Common myeloid progenitor, CD34-positive (primary cell): ENCODE results near the gene TBC1D8.

Experiments
- CTCF ChIA-PET: fragments of 350-600 bp; sonication (Branson Sonifier 250); formaldehyde crosslinking; loops from one replicate; lab custom pipeline; 2021; ENCODE audit warnings: antibody characterized with exemption; lab: Charles Lee
- POLR2A ChIA-PET: fragments of 350-600 bp; sonication (Branson Sonifier 250); formaldehyde crosslinking; loops from one replicate; lab custom pipeline; 2021; ENCODE audit warnings: antibody characterized with exemption; lab: Charles Lee
- DNase-seq, 3 donors: peaks; one replicate each; pipeline versions ENCODE4 v3.0.0 to v3.0.0-alpha.2; 2013
- H3K27ac ChIP-seq, 2 experiments: 1 replicate in 1 of 2; 2 replicates in 1 of 2; pipeline ENCODE4 v1.7.0; 2013; ENCODE audit warnings: inconsistent platforms in 2 of 2, low read length in 2 of 2, mild to moderate bottlenecking in 2 of 2, low read depth in 1 of 2, moderate library complexity in 1 of 2; ENCODE audit not compliant: severe bottlenecking in 2 of 2, insufficient read depth in 1 of 2, poor library complexity in 1 of 2
- H3K27me3 ChIP-seq, 5 experiments: replicated peaks in 2 of 5; 1 replicate in 3 of 5; 2 replicates in 2 of 5; pipeline versions ENCODE4 v1.6.1 to v1.7.0; 2013; ENCODE audit warnings: low read length in 4 of 5, mild to moderate bottlenecking in 2 of 5, moderate library complexity in 2 of 5, inconsistent platforms in 1 of 5; ENCODE audit not compliant: insufficient read depth in 5 of 5, control insufficient read depth in 4 of 5
- H3K36me3 ChIP-seq, 4 experiments: 1 replicate in 2 of 4; 2 replicates in 2 of 4; pipeline versions ENCODE4 v1.6.1 to v1.7.0; 2013; ENCODE audit warnings: low read length in 3 of 4, control low read depth in 1 of 4, mild to moderate bottlenecking in 1 of 4; ENCODE audit not compliant: control insufficient read depth in 4 of 4, insufficient read depth in 4 of 4
- H3K4me1 ChIP-seq, 4 experiments: 1 replicate in 3 of 4; 2 replicates in 1 of 4; pipeline versions ENCODE4 v1.6.1 to v1.7.1; 2013; ENCODE audit warnings: low read length in 3 of 4, mild to moderate bottlenecking in 3 of 4, control low read depth in 1 of 4, inconsistent platforms in 1 of 4, moderate library complexity in 1 of 4; ENCODE audit not compliant: control insufficient read depth in 4 of 4, insufficient read depth in 4 of 4; ENCODE audit errors: control extremely low read depth in 1 of 4
- H3K4me3 ChIP-seq, 7 experiments: 1 replicate in 4 of 7; 2 replicates in 3 of 7; pipeline versions ENCODE4 v1.5.1 to v1.7.0; 2013; ENCODE audit warnings: mild to moderate bottlenecking in 7 of 7, low read length in 6 of 7, moderate library complexity in 6 of 7, inconsistent platforms in 2 of 7, low read depth in 2 of 7, control low read depth in 1 of 7; ENCODE audit not compliant: insufficient read depth in 4 of 7, control insufficient read depth in 1 of 7; ENCODE audit errors: extremely low read depth in 1 of 7
- H3K9me3 ChIP-seq, 5 experiments: 1 replicate in 4 of 5; 2 replicates in 1 of 5; pipeline versions ENCODE4 v1.6.1 to v1.7.1; 2013; ENCODE audit warnings: low read length in 4 of 5, mild to moderate bottlenecking in 2 of 5, inconsistent platforms in 1 of 5, low read depth in 1 of 5, moderate library complexity in 1 of 5; ENCODE audit not compliant: control insufficient read depth in 4 of 5, insufficient read depth in 2 of 5; ENCODE audit errors: control extremely low read depth in 1 of 5
- WGBS: methylation state at CpG from one replicate; pipeline ENCODE4 v1.1.5; 2013; ENCODE audit not compliant: insufficient coverage; 5-methylcytosine and 5-hydroxymethylcytosine counted together

The TBC1D8 gene

DNA sequence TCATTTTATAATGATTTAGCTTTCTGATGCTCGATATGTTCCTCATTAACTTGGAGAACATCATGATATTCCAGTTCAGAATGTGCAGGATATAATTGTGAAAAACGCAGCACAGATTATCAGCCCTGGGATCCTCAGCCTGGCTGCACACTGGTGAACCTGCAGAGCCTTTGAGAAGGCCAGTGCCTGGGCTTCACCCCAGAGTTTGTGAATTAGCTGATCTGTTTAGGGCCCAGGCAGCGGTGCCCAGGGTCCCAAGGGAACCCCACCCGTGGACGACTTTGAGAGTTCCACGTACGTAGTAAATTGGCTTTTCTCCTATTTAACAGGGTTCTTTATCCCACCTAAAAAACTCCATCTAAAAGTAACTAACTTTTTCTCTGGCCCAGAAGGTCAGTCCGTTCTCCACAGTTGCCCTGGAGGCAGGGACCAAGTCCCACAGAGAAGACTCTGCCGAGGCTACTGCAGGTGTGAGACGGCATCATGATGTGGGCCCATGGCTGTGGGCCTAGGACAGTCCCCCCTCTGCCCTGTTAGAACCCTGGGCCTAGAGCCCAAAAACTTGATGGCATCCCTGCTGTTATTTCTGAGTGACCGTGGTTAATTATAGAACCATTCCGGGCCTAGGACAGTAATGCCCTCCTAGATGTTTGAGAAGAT, 188.7 kb downstream of the TBC1D8 start:
- no peak overlapping the region for H3K4me3 ChIP-seq
- no peak for DNase-seq
- H3K27ac ChIP-seq, result no peak overlapping the region
- CTCF ChIA-PET, result no interaction called here
- POLR2A ChIA-PET, result no interaction called here
- H3K9me3 ChIP-seq, result no peaks in the 10 kb centered on the region
- peaks cover 0 to 12% (median 0%) of the 10 kb centered on the region in 5 experiments for H3K27me3 ChIP-seq
- WGBS, result over 99% methylated on average over 10 of the region's 12 CpGs
- no peaks in the 10 kb centered on the region for H3K36me3 ChIP-seq
- H3K4me1 ChIP-seq, result no peaks in the 10 kb centered on the region

DNA sequence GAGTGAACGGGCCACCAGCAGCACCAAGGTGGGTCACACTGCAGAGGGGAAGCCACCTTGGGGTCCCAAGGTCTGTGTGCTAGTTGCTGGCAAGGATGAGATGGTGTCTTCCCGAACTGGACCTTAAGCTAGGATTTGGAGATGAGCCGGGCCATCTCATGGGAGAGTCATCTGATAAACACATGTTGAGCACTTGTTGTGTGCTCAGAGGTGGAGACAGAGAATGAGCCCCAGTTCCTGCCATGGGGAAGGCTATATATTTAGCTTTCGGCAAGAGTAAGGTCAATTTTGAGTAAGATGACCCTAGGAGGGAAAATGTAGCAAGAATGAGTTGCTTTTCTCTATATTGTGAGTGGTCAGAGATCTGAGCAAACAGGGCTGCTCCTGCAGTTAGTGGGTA, 190.5 kb downstream of the TBC1D8 start:
- no peaks in the 10 kb centered on the region for H3K9me3 ChIP-seq
- POLR2A ChIA-PET, result no interaction called here

DNA sequence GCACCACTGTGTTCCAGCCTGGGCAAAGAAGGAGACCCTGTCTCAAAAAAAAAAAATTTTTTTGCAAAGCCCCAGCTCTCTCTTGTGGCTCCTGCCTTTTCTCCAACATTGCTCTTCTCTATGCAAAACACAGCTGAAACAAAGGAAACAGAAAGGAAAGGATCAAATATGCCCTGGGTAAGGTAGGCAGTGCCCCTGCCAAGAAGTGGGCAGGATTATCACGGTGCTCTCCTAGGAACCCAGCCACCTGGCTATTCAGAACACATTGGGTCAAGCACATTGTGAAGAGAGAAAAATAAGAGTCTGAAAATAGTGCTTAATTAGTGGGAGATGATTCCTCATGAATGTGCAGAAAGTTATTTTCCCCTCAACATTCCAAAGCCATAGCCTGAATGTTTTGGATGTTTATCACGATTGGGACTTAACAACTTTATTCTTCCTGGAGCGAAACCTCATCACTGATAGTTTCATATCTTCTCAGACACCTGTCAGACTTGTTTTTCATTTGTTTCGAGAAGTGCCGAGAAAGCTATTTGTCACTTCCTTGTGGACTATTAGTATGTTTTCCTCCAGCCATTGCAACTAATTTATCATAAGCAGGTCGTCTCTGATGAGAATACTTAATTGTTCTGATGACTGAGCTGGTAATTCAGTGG, 191.8 kb downstream of the TBC1D8 start:
- no peak for DNase-seq
- Histone ChIP-seq H3K4me1 (no peaks in the 10 kb centered on the region), H3K27me3 (peaks cover 0 to 12% (median 0%) of the 10 kb centered on the region in 5 experiments), H3K36me3 (no peaks in the 10 kb centered on the region), H3K27ac (no peak overlapping the region), H3K9me3 (no peaks in the 10 kb centered on the region), H3K4me3 (no peak overlapping the region)
- CTCF ChIA-PET, result interaction anchor here (1.4 kb wide), 1 partner anchor 13 kb away, joined by 3 read pairs; no protein-coding TSS in a partner anchor
- POLR2A ChIA-PET, result no interaction called here
- WGBS, result 75% methylated on average over 2 of the region's 6 CpGs

More for the DNA sequence above, 190.5 kb downstream of the TBC1D8 start:
- WGBS, result 95% methylated on average over 4 of the region's 4 CpGs
- DNase-seq, result no peak
- no peaks in the 10 kb centered on the region for H3K4me1 ChIP-seq
- H3K27me3 ChIP-seq, result peaks cover 0 to 12% (median 0%) of the 10 kb centered on the region in 5 experiments
- H3K36me3 ChIP-seq, result no peaks in the 10 kb centered on the region
- H3K4me3 ChIP-seq, result no peak overlapping the region
- no peak overlapping the region for H3K27ac ChIP-seq
- CTCF ChIA-PET, result no interaction called here

DNA sequence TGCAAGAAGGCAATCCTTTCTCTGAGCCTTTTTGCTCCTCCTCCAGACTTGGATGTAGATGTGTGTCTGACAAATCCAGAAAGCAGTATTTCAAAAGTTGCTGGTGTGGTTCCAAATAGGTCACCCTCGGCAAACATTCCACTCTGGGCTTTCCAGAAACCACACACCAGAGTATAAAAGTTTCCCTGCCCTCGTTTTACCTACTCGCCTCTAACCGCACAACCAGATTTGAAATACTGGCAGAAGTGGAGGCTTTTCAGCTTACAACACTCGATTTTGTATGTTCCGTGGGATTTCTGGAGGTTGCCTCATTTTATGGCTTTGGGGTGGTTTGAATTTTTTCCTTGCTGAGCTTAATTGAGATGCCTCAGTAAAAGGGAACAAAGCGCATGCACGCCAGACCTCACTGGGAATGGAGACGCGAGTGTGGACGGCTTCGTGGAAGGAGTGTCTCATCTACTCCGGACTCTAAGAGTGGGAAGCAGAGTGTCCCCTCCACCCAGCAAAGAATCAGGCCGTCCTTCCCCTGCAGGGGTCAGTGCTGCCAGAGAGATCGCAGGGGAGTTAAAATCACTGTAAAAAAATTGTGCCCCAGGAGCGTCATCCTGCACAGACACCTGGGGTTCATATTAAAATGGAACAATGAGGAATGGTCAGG, 193.1 kb downstream of the TBC1D8 start:
- no peak overlapping the region for H3K27ac ChIP-seq
- H3K9me3 ChIP-seq, result no peaks in the 10 kb centered on the region
- ChIA-PET CTCF (no interaction called here), POLR2A (no interaction called here)
- no peak for DNase-seq
- H3K27me3 ChIP-seq, result peaks cover 0 to 7% (median 0%) of the 10 kb centered on the region in 5 experiments
- 95% methylated on average over 16 of the region's 16 CpGs for WGBS
- H3K36me3 ChIP-seq, result no peaks in the 10 kb centered on the region
- no peaks in the 10 kb centered on the region for H3K4me1 ChIP-seq
- H3K4me3 ChIP-seq, result no peak overlapping the region
